Measurements from ENCODE around the gene IFT122. TPM values are rescaled to one million over a fixed set of nuclear protein-coding genes. Genes with fewer than 3 reads are reported as not detected.
"Not testable (repeated sequence)": the region's sequence is repeated elsewhere in the genome, so short reads cannot be mapped to it uniquely, and the experiment has no call there.

IFT122 gene
- total RNA-seq, 1 donor from 2014 or later: 20.6 TPM

DNA sequence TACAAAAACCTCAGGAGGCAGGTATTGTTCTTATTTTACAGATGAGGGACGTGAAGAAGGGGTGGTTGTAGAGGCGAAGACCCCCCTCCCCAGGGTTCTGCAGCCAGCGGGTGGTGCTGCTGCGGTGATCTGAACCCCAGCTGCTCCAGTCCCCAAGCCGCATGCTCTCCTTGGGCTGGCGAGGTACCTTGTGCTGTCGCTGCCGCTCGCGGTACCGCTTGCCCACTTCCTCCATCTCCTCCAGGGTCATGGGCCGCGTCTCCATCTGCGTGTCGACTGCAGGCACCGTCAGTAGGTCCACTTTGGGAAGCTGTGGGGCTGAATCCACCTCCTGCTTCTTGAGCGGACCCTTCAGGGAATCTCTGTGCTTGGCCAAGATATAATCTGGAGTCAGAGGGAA is 29.1 kb upstream of the IFT122 start:
- Mint-ChIP-seq H3K36me3 (ENCODE audit: unreplicated experiment) (no peaks in the 10 kb centered on the region), H3K4me1 (ENCODE audit: low read depth, unreplicated experiment) (no peaks in the 10 kb centered on the region), H3K27ac (ENCODE audit: unreplicated experiment) (no peak overlapping the region), H3K4me3 (ENCODE audit: unreplicated experiment) (no peak overlapping the region), H3K9me3 (ENCODE audit: unreplicated experiment) (peaks cover 3% of the 10 kb centered on the region), H3K27me3 (ENCODE audit: unreplicated experiment) (peaks cover 2% of the 10 kb centered on the region)
- TF ChIP-seq, protein P1, sequence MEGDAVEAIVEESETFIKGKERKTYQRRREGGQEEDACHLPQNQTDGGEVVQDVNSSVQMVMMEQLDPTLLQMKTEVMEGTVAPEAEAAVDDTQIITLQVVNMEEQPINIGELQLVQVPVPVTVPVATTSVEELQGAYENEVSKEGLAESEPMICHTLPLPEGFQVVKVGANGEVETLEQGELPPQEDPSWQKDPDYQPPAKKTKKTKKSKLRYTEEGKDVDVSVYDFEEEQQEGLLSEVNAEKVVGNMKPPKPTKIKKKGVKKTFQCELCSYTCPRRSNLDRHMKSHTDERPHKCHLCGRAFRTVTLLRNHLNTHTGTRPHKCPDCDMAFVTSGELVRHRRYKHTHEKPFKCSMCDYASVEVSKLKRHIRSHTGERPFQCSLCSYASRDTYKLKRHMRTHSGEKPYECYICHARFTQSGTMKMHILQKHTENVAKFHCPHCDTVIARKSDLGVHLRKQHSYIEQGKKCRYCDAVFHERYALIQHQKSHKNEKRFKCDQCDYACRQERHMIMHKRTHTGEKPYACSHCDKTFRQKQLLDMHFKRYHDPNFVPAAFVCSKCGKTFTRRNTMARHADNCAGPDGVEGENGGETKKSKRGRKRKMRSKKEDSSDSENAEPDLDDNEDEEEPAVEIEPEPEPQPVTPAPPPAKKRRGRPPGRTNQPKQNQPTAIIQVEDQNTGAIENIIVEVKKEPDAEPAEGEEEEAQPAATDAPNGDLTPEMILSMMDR (IDR thresholded peaks at IDR 0.05; ENCODE audit: partially characterized antibody, unreplicated experiment): no peak
- DNase-seq: no peak

DNA sequence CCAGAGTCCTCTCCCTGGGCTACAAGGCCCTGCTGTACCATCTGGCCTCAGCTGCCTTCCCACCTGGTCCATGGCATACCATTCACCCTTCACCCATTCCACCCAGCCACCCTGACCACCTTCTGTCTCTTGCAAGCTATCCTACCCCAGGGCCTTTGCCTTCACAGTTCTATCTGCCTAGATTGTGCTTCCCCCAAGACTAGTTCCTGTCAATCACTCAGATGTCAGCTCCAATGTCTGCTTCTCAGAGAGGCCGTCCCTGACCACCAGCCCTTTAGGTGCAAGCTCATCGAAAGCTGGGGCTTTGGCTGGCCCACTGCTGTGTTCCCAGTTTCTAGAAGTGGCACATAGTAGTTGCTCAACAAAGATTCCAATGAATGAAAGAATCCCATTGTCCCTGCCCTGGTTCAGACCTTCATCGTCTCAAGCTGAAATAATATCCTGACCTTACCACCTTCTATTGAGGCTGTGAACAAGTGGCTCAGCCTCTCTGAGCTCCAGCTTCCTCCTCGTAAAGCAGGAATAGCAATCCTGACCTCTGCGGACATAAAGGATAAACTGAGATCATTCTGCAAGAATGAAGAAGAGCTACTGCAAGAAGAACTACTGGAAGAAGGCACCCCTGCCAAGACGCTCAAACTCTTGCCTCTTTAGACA is 27.4 kb upstream of the IFT122 start:
- Mint-ChIP-seq H3K4me3 (ENCODE audit: unreplicated experiment) (no peak overlapping the region), H3K9me3 (ENCODE audit: unreplicated experiment) (peaks cover 3% of the 10 kb centered on the region), H3K4me1 (ENCODE audit: low read depth, unreplicated experiment) (no peaks in the 10 kb centered on the region), H3K27ac (ENCODE audit: unreplicated experiment) (no peak overlapping the region), H3K36me3 (ENCODE audit: unreplicated experiment) (no peaks in the 10 kb centered on the region), H3K27me3 (ENCODE audit: unreplicated experiment) (peaks cover 2% of the 10 kb centered on the region)
- TF ChIP-seq, protein P1 (IDR thresholded peaks at IDR 0.05; ENCODE audit: partially characterized antibody, unreplicated experiment): no peak
- DNase-seq: no peak

DNA sequence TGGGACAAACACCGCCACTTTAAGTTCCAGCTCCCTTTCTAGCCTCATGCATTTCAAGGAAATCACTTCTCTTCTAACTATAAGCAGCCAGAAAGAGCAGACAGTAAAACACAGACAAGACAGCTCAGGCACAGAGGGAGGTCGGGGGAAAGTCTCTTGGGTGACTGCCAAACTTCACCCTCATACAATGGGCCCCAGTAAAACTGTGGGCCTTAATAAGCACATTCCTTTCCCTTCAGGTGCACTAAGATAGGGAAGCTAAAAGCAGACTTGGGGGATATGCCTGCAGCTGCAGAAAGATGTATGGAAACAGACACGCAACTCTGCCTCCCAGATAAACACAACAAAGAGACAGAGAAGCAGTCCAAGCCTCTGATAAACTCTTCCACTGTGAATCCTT is 26.8 kb upstream of the IFT122 start:
- H3K4me3 Mint-ChIP-seq (ENCODE audit: unreplicated experiment); H3K27me3 Mint-ChIP-seq (ENCODE audit: unreplicated experiment); H3K9me3 Mint-ChIP-seq (ENCODE audit: unreplicated experiment); DNase-seq; H3K4me1 Mint-ChIP-seq (ENCODE audit: low read depth, unreplicated experiment); H3K36me3 Mint-ChIP-seq (ENCODE audit: unreplicated experiment); H3K27ac Mint-ChIP-seq (ENCODE audit: unreplicated experiment): not testable (repeated sequence)

DNA sequence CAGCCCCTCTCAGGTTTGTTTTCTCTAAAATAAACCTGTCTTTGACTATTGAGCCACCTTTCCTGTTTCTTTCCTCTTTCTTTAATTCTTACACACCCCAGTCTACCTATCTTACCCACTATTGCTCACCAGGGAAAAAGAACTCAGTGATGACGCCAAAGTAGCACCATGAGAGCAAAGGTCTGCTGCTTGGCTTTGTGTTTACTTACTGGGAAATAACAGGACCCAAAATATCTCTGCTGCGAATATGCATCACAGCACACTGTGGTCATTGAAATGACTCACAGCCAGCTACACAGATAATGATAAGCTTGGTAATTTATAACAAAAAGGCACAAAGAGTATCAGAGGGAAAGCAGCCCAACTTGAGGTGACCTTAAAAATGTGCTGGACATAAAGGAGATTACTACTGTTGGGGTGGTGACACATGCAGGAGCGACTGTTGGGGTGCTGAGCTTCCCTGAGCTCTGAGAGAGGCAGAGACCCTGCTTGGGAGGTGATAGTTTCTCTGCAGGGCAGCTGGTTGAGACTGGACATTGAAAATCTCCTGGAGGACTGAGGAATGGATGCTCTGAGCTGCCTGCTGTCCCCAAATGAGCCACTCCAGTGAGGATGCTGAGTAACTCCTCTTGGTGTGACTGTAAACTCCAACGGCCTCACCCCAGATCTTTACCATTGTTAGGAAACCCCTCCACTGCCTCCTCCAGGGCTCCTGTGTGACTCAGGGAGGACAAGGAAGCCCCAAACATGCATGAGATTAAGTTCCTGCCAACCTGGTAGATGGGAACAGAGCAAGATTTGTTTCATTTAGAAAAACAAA is 26.1 kb upstream of the IFT122 start:
- no peak for DNase-seq
- H3K4me1 Mint-ChIP-seq (ENCODE audit: low read depth, unreplicated experiment): peaks cover 8% of the 10 kb centered on the region
- TF ChIP-seq, protein P1 (IDR thresholded peaks at IDR 0.05; ENCODE audit: partially characterized antibody, unreplicated experiment): no peak
- no peak overlapping the region for H3K27ac Mint-ChIP-seq (ENCODE audit: unreplicated experiment)
- H3K36me3 Mint-ChIP-seq (ENCODE audit: unreplicated experiment): no peaks in the 10 kb centered on the region
- H3K4me3 Mint-ChIP-seq (ENCODE audit: unreplicated experiment): no peak overlapping the region
- peaks cover 3% of the 10 kb centered on the region for H3K9me3 Mint-ChIP-seq (ENCODE audit: unreplicated experiment)
- H3K27me3 Mint-ChIP-seq (ENCODE audit: unreplicated experiment): peaks cover 2% of the 10 kb centered on the region

DNA sequence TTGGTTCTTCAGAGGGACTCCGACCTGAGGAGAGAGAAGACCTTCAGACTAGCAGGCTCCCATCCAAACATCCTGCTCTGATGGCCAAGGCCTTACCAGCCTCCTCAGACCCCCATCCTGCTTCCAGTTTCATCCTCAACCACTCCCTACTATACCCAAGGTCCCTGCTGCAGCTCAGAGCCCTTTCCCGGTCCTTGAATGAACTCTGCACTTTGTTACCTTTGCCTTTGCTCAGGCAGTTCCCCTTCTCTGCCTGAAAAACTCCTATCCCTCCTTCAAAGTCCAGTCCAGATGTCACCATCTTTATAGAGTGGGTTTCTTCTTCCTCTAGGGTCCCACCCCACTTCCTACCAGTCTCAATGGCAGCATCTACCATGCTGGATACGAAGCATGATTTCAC is 24.6 kb upstream of the IFT122 start:
- no peak overlapping the region for H3K4me3 Mint-ChIP-seq (ENCODE audit: unreplicated experiment)
- H3K4me1 Mint-ChIP-seq (ENCODE audit: low read depth, unreplicated experiment): peaks cover 12% of the 10 kb centered on the region
- TF ChIP-seq, protein P1 (IDR thresholded peaks at IDR 0.05; ENCODE audit: partially characterized antibody, unreplicated experiment): no peak
- H3K9me3 Mint-ChIP-seq (ENCODE audit: unreplicated experiment): peaks cover 3% of the 10 kb centered on the region
- DNase-seq: no peak
- H3K27ac Mint-ChIP-seq (ENCODE audit: unreplicated experiment): no peak overlapping the region
- peaks cover 2% of the 10 kb centered on the region for H3K27me3 Mint-ChIP-seq (ENCODE audit: unreplicated experiment)
- no peaks in the 10 kb centered on the region for H3K36me3 Mint-ChIP-seq (ENCODE audit: unreplicated experiment)

Data from glutamatergic neuron (in vitro differentiated cells).